CD4-positive, alpha-beta T cell treated with Interleukin-4 for 4 hours (primary cell): ENCODE measurements around the gene TENM4.

Experiments used
- DNase-seq: peaks from one replicate; pipeline ENCODE4 v3.0.0-alpha.2; 2020

Gene TENM4

GRCh38 chr11:78795621-78796261 lies 645.1 kb downstream of the TENM4 start:
- no peak for DNase-seq

- DNase-seq, result no peak
Measured at GRCh38 chr11:78791964-78792363, 648.9 kb downstream of the TENM4 start.

- no peak for DNase-seq
Measured at GRCh38 chr11:78791254-78791653, 649.6 kb downstream of the TENM4 start.

- DNase-seq, result no peak
Measured at GRCh38 chr11:78790784-78791183, 650.0 kb downstream of the TENM4 start.

GRCh38 chr11:78789375-78789774 lies 651.5 kb downstream of the TENM4 start:
- DNase-seq, result no peak

- DNase-seq, result no peak
Measured at GRCh38 chr11:78788533-78788932, 652.3 kb downstream of the TENM4 start.

- no peak for DNase-seq
Measured at GRCh38 chr11:78787696-78788095, 653.1 kb downstream of the TENM4 start.

GRCh38 chr11:78786746-78787145 lies 654.1 kb downstream of the TENM4 start:
- DNase-seq, result no peak

- DNase-seq, result no peak
Measured at GRCh38 chr11:78786086-78786485, 654.7 kb downstream of the TENM4 start.

GRCh38 chr11:78784321-78785061 lies 656.3 kb downstream of the TENM4 start:
- DNase-seq, result no peak

GRCh38 chr11:78783846-78784245 lies 657.0 kb downstream of the TENM4 start:
- DNase-seq, result no peak

- no peak for DNase-seq
Measured at GRCh38 chr11:78783301-78783700, 657.5 kb downstream of the TENM4 start.

- no peak for DNase-seq
Measured at GRCh38 chr11:78782725-78783124, 658.1 kb downstream of the TENM4 start.

GRCh38 chr11:78780889-78781288 lies 659.9 kb downstream of the TENM4 start:
- no peak for DNase-seq

- DNase-seq, result no peak
Measured at GRCh38 chr11:78773492-78773891, 667.3 kb downstream of the TENM4 start.

- no peak for DNase-seq
Measured at GRCh38 chr11:78773077-78773476, 667.8 kb downstream of the TENM4 start.

- DNase-seq, result no peak
Measured at GRCh38 chr11:78772186-78772585, 668.6 kb downstream of the TENM4 start.

GRCh38 chr11:78770931-78771330 lies 669.9 kb downstream of the TENM4 start:
- DNase-seq, result no peak

GRCh38 chr11:78768971-78769370 lies 671.9 kb downstream of the TENM4 start:
- DNase-seq, result no peak

- no peak for DNase-seq
Measured at GRCh38 chr11:78768345-78768744, 672.5 kb downstream of the TENM4 start.

- no peak for DNase-seq
Measured at GRCh38 chr11:78767027-78767932, 673.5 kb downstream of the TENM4 start.

- no peak for DNase-seq
Measured at GRCh38 chr11:78764946-78765345, 675.9 kb downstream of the TENM4 start.

- no peak for DNase-seq
Measured at GRCh38 chr11:78763664-78764063, 677.2 kb downstream of the TENM4 start.

- no peak for DNase-seq
Measured at GRCh38 chr11:78762105-78762504, 678.7 kb downstream of the TENM4 start.
